HepG2 (cell line): Measurements from ENCODE around the gene ACD. TPM values are rescaled to one million over a fixed set of nuclear protein-coding genes. Genes with fewer than 3 reads are reported as not detected.

ENCODE experiments used
- ETS1 ChIP-seq: sonication (generic); formaldehyde crosslinking; IDR thresholded peaks from 2 replicates; pipeline ENCODE4 v1.4.0; 2020; ENCODE audit warnings: missing genetic modification reagents
- KDM4B ChIP-seq: sonication (generic); formaldehyde crosslinking; IDR thresholded peaks from 2 replicates; pipeline ENCODE4 v1.4.0; 2020; ENCODE audit warnings: missing genetic modification reagents
- NR3C1 ChIP-seq: sonication (generic); formaldehyde crosslinking; IDR thresholded peaks from 2 replicates; pipeline ENCODE4 v1.4.0; 2020; ENCODE audit warnings: missing genetic modification reagents
- RBFOX2 ChIP-seq: fragments of 200-400 bp; formaldehyde crosslinking; IDR thresholded peaks from 2 replicates; pipeline ENCODE4 v1.6.1; 2017; ENCODE audit warnings: low read depth, mild to moderate bottlenecking, low read length
- ZBTB2 ChIP-seq: sonication (generic); formaldehyde crosslinking; IDR thresholded peaks from 2 replicates; pipeline ENCODE4 v1.8.0; 2022; ENCODE audit warnings: low read depth, missing genetic modification reagents
- ZFY ChIP-seq: sonication (generic); formaldehyde crosslinking; IDR thresholded peaks from 2 replicates; pipeline ENCODE4 v1.4.0; 2020; ENCODE audit warnings: missing genetic modification reagents
- ZNF609 ChIP-seq: sonication (generic); formaldehyde crosslinking; IDR thresholded peaks from 2 replicates; pipeline ENCODE4 v1.4.0; 2020; ENCODE audit warnings: mild to moderate bottlenecking, missing genetic modification reagents, borderline replicate concordance
- ZNF777 ChIP-seq: sonication (generic); formaldehyde crosslinking; IDR thresholded peaks from 2 replicates; pipeline ENCODE4 v1.4.0; 2020; ENCODE audit warnings: missing genetic modification reagents
- polyA plus RNA-seq, 8 experiments: library from polyadenylated mRNA; depleted of rRNA in 3 of 8; stranded (reverse) in 7 of 8; unstranded in 1 of 8; fragments of >200 nt; fragmentation: Illumina TruSeq in 4 of 8; extraction: Trizol in 4 of 8; gene quantifications; 2 replicates each; pipeline versions ENCODE4 v1.2.1 to v1.2.3, GENCODE V29; 2011 to 2016; ENCODE audit warnings: low read depth in 4 of 8, missing spikeins in 1 of 8, mixed read lengths in 1 of 8; ENCODE audit not compliant: insufficient read depth in 1 of 8
- total RNA-seq, 5 experiments: library from RNA; depleted of rRNA; stranded (reverse); fragments of >200 nt; fragmentation: Illumina TruSeq; extraction: Trizol; gene quantifications; 2 replicates each; pipeline ENCODE4 v1.2.3, GENCODE V29; 2016; ENCODE audit warnings: low read depth in 1 of 5
- TF ChIP-seq, protein P1 (sequence below): sonication (generic); formaldehyde crosslinking; IDR thresholded peaks from 2 replicates; pipeline ENCODE4 v1.5.0; 2020; ENCODE audit warnings: mild to moderate bottlenecking, missing genetic modification reagents, moderate library complexity

The ACD gene
- total and polyA plus RNA-seq, 2 of the 13 experiments (the other 11 are each of a cell fraction or from before 2014, with no cell fraction given): 32.6 to 38.3 TPM

DNA sequence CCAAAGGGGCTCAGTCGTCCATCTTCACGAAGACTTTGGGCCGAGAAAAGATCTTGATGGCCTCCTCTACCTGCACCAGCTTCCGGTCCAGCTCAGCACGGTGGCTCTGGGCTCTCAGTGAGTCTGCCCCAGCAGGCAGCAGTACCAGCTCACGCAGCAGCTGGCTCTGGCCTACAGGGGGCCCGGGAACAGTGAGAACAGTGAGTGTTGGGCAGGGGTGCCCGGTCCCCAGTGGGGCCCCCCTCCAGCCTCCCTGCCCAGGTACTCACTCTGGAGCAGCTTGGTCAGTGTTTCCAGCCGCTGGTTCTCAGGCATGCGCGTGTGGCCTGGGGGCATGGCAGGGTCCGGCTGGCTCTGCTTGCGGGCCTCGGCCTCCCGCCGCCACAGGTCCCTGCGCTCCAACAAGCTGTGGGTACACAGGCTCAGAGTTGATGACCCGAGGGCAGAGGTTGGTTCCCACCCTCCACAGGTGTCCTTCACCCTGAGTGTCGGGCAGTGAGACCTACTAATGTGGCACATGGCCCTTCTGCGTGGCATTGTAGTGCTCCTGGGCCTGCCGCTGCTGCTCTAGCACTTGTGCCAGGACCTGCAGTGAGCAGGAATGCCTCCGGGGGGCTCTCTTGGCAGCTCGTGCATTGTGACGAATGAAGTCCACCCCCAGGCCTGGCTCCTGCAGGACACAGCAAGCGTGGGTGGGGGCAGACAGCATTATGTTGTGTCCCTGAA lies 3.3 kb upstream of the ACD start (continued):
- 0 out of 2 replicates have a peak, but pooled peaks have one; percentile 28 for TF ChIP-seq ZNF777 (CRISPR knock-in tag)
- TF ChIP-seq ZBTB2 (CRISPR knock-in tag): 0 out of 2 replicates have a peak, but pooled peaks have one; percentile 29
- 0 out of 2 replicates have a peak, but pooled peaks have one; percentile 51 for TF ChIP-seq RBFOX2
- TF ChIP-seq, protein P1, sequence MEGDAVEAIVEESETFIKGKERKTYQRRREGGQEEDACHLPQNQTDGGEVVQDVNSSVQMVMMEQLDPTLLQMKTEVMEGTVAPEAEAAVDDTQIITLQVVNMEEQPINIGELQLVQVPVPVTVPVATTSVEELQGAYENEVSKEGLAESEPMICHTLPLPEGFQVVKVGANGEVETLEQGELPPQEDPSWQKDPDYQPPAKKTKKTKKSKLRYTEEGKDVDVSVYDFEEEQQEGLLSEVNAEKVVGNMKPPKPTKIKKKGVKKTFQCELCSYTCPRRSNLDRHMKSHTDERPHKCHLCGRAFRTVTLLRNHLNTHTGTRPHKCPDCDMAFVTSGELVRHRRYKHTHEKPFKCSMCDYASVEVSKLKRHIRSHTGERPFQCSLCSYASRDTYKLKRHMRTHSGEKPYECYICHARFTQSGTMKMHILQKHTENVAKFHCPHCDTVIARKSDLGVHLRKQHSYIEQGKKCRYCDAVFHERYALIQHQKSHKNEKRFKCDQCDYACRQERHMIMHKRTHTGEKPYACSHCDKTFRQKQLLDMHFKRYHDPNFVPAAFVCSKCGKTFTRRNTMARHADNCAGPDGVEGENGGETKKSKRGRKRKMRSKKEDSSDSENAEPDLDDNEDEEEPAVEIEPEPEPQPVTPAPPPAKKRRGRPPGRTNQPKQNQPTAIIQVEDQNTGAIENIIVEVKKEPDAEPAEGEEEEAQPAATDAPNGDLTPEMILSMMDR (CRISPR knock-in tag): peak; percentile 46
- TF ChIP-seq NR3C1: no peak
- 0 out of 2 replicates have a peak, but pooled peaks have one; percentile 29 for TF ChIP-seq ZFY (CRISPR knock-in tag)
- TF ChIP-seq KDM4B (CRISPR knock-in tag): no peak
- 0 out of 2 replicates have a peak, but pooled peaks have one; percentile 20 for TF ChIP-seq ZNF609
- no peak for TF ChIP-seq ETS1 (CRISPR knock-in tag)
